SU-DHL-6 (cell line): ENCODE data around the gene QSOX2.

Source experiments
- CTCF ChIP-seq: fragments of 200-600 bp; sonication (generic); IDR thresholded peaks from one replicate; pipeline ENCODE4 v1.5.1; 2017; ENCODE audit warnings: antibody characterized with exemption, mild to moderate bottlenecking, low read length, moderate library complexity; ENCODE audit not compliant: insufficient read depth, poor library complexity, severe bottlenecking
- EZH2phosphoT487 ChIP-seq: fragments of 200-600 bp; sonication (generic), shearing (Covaris generic); conservative IDR thresholded peaks from 2 replicates; pipeline ENCODE4 v1.6.1; 2018; ENCODE audit warnings: mild to moderate bottlenecking, antibody characterized with exemption, low read length, moderate library complexity, mixed read lengths

GRCh38 chr9:136237486-136238341 is 7.9 kb downstream of the QSOX2 start:
- no peak for TF ChIP-seq EZH2phosphoT487
- TF ChIP-seq CTCF = no peak
